ENCODE measurements around the gene PPARD. TPM values are rescaled to one million over a fixed set of nuclear protein-coding genes. Genes with fewer than 3 reads are reported as not detected.

The PPARD gene
- total and polyA plus RNA-seq, 10 donors = 9.4 to 37.4 (median 30.2) TPM

DNA sequence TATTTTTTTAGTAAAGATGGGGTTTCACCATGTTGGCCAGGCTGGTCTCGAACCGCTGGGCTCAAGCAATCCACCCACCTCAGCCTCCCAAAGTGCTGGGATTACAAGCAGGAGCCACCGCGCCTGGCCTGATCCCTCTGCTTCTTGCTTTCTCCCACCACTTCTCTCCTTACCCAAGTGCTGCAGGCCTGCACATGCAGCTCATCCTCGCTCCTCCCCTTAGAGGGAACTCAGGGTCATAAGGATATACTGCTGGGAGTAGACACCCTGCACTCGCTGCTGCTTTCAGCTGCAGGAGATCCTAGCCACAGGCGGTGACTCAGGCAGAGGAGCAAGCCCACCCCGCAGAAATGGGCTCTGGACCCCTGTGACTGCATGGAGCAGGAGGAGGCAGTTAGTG is 69.7 kb downstream of the PPARD start:
- Histone ChIP-seq H3K9me3 (no peaks in the 10 kb centered on the region), H3K36me3 (peaks cover 0 to 73% (median 32%) of the 10 kb centered on the region in 6 donors), H3K4me1 (peaks cover 0 to 31% (median 10%) of the 10 kb centered on the region in 6 donors), H3K4me3 (no peak overlapping the region), H3K27ac (no peak overlapping the region), H3K27me3 (replicated peaks in 1 of 7) (no peaks in the 10 kb centered on the region)
- intact Hi-C loops (cut with DNase I; ENCODE audit: low total_unique reads) = no loop called here
- TF ChIP-seq POLR2A (IDR thresholded peaks at IDR 0.05) (no peak), POLR2AphosphoS5 (IDR thresholded peaks at IDR 0.05) (peak in 1 of 3 donors; percentile 5)
- no peak for DNase-seq
- 89 to 98% (median 94%) methylated on average over 8 of the region's 8 CpGs for WGBS, 5 donors

DNA sequence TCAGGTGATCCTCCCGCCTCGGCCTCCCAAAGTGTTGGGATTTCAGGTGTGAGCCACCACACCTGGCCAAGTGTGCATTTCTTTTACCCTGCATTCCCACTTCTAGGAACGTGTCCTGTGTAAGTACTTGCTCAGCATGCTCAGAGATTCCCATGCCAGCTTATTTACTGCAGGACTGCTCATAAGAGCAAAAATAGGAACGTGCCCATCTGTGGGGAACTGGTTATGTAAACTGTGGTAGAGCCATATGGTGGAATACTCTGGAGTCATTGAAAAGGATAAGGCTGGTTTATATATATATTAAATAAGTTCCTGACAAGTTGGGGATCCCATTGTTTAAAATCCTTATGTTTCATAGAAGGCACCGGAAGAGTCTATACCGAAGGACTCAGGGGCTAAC is 71.6 kb downstream of the PPARD start:
- WGBS, 5 donors = 89 to 95% (median 92%) methylated on average over 6 of the region's 6 CpGs
- Histone ChIP-seq H3K4me1 (peaks cover 0 to 44% (median 19%) of the 10 kb centered on the region in 6 donors), H3K9me3 (no peaks in the 10 kb centered on the region), H3K27ac (no peak overlapping the region), H3K27me3 (replicated peaks in 1 of 7) (no peaks in the 10 kb centered on the region), H3K36me3 (peaks cover 0 to 91% (median 35%) of the 10 kb centered on the region in 6 donors), H3K4me3 (no peak overlapping the region)
- no peak for DNase-seq
- intact Hi-C loops (cut with DNase I; ENCODE audit: low total_unique reads) = no loop called here
- TF ChIP-seq POLR2A (IDR thresholded peaks at IDR 0.05) (no peak), POLR2AphosphoS5 (IDR thresholded peaks at IDR 0.05) (no peak)
- TF ChIP-seq, protein P1, sequence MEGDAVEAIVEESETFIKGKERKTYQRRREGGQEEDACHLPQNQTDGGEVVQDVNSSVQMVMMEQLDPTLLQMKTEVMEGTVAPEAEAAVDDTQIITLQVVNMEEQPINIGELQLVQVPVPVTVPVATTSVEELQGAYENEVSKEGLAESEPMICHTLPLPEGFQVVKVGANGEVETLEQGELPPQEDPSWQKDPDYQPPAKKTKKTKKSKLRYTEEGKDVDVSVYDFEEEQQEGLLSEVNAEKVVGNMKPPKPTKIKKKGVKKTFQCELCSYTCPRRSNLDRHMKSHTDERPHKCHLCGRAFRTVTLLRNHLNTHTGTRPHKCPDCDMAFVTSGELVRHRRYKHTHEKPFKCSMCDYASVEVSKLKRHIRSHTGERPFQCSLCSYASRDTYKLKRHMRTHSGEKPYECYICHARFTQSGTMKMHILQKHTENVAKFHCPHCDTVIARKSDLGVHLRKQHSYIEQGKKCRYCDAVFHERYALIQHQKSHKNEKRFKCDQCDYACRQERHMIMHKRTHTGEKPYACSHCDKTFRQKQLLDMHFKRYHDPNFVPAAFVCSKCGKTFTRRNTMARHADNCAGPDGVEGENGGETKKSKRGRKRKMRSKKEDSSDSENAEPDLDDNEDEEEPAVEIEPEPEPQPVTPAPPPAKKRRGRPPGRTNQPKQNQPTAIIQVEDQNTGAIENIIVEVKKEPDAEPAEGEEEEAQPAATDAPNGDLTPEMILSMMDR (IDR thresholded peaks at IDR 0.05 in 8 of 11, conservative IDR thresholded peaks at IDR 0.05 in 3 of 11) = no peak

DNA sequence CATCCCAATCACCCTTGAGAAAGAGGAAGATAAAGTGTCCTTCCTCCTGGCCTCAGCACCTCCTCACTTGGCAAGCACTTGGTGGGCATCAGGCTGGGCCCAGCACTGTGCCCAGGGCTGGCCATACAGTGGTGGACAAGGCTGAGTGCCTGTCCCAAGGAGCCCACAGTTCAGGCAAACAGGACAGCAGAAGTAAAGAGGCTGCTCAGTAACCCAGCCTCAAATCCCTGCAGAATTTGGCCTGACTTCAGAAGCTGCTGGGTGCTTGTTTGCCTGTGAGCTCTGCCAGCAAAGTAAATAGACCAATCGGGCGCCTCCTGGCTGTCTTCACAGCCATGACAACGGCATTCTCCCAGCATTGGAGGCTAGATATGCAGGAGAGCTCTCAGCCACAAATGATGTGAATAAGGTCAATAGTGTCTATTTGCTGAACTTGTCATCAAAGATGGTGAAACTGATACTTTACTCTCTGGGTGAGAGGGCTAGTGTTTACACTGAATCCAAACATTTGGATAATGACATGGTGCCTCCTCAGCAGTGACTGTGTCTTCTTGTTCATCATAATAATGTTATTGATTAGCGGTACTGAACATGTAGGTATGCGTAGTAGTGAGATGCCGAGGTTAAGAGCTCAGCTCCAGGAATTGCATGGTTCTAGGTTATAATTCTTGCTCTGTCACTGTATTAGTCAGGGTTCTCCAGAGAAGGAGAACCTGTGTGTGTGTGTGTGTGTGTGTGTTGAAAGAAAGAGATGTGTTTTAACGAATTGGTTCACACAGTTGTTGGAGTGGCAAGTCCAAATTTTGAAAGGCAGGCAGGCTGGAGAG is 72.9 kb downstream of the PPARD start:
- Histone ChIP-seq H3K27me3 (replicated peaks in 1 of 7) (no peaks in the 10 kb centered on the region), H3K27ac (no peak overlapping the region), H3K4me3 (no peak overlapping the region), H3K4me1 (peaks cover 0 to 50% (median 27%) of the 10 kb centered on the region in 6 donors), H3K36me3 (peaks cover 0 to 98% (median 39%) of the 10 kb centered on the region in 6 donors), H3K9me3 (no peaks in the 10 kb centered on the region)
- no peak for DNase-seq
- intact Hi-C loops (cut with DNase I; ENCODE audit: low total_unique reads) = no loop called here
- TF ChIP-seq, protein P1 (IDR thresholded peaks at IDR 0.05 in 8 of 11, conservative IDR thresholded peaks at IDR 0.05 in 3 of 11) = peak in 7 of 11 experiments; percentile 24 to 51 (median 41)
- TF ChIP-seq POLR2A (IDR thresholded peaks at IDR 0.05) (no peak), POLR2AphosphoS5 (IDR thresholded peaks at IDR 0.05) (peak in 2 of 3 donors; percentile 26 to 37)
- whole genome bisulfite sequencing, 5 donors = 69 to 78% (median 71%) methylated on average over 7 of the region's 7 CpGs

DNA sequence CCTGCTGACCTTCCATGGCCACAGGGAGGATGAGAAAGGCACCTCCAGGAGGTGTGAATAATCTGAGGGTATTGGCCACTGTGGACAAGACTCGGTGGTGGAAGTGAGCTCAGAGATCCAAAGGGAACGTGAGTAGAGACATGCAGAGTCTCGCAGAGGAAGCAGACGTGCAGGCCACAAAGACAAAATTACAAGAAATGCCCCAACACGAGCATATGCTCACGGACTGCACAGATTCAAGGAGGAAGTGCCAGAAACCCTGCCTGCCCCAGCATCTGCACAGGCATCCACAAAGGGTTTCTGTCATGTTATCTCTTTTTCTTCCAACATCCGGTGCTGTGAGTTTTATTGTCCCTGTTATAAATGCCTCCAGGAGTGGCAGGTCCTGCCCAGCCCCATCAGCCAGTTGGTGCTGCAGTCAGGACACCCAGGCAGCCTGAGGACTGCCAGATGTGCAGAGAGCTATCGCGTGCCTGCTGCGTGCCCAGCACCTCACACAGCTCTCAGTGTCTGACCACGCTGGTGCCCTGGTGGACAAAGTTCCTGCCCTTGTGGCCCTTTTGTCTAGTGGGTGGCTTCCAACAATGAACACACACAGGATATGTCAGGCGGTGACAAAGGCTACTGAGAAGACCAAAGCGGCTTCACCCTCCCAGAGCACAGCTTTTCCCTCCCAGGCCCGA is 75.8 kb downstream of the PPARD start:
- Histone ChIP-seq H3K9me3 (no peaks in the 10 kb centered on the region), H3K27me3 (replicated peaks in 1 of 7) (no peaks in the 10 kb centered on the region), H3K27ac (peak overlapping the region in 2 of 8 donors; percentile 29 to 33), H3K4me1 (peaks cover 0 to 37% (median 20%) of the 10 kb centered on the region in 6 donors), H3K4me3 (no peak overlapping the region), H3K36me3 (peaks cover 0 to 93% (median 35%) of the 10 kb centered on the region in 6 donors)
- TF ChIP-seq, protein P1 (IDR thresholded peaks at IDR 0.05 in 8 of 11, conservative IDR thresholded peaks at IDR 0.05 in 3 of 11) = no peak
- no peak for TF ChIP-seq POLR2A (IDR thresholded peaks at IDR 0.05)
- TF ChIP-seq POLR2AphosphoS5 (IDR thresholded peaks at IDR 0.05) = peak in 1 of 3 donors; percentile 55
- intact Hi-C loops (cut with DNase I; ENCODE audit: low total_unique reads) = no loop called here
- DNase-seq = no peak
- 44 to 69% (median 61%) methylated on average over 14 of the region's 14 CpGs for WGBS, 5 donors

All from spleen (tissue), 11 donors.